SK-N-MC (cell line): Measurements from ENCODE around the gene TMCC2.

Experiments used
- DNase-seq: peaks from one replicate; pipeline ENCODE4 v3.0.0-alpha.2; 2011; ENCODE audit warnings: low read depth, low spot score
- H3K27ac ChIP-seq: fragments of 200-600 bp; sonication (generic); 2 replicates; pipeline ENCODE4 v1.5.1; 2016; ENCODE audit warnings: mixed run types
- H3K36me3 ChIP-seq: fragments of 200-600 bp; sonication (generic); 2 replicates; pipeline ENCODE4 v1.6.1; 2017; ENCODE audit warnings: antibody characterized with exemption, low read length, mixed read lengths; ENCODE audit not compliant: insufficient read depth
- H3K4me3 ChIP-seq: fragments of 200-600 bp; sonication (generic); 2 replicates; pipeline ENCODE4 v1.5.1; 2016
- H3K9ac ChIP-seq: fragments of 200-600 bp; sonication (generic); 2 replicates; pipeline ENCODE4 v1.8.0; 2017; ENCODE audit warnings: mixed run types, mixed read lengths; ENCODE audit not compliant: insufficient read length
- H3K9me3 ChIP-seq: fragments of 200-600 bp; sonication (generic); 2 replicates; pipeline ENCODE4 v1.6.1; 2017; ENCODE audit warnings: low read depth, mild to moderate bottlenecking, antibody characterized with exemption, low read length, moderate library complexity, mixed read lengths
- EZH2 ChIP-seq: fragments of 200-600 bp; sonication (generic); IDR thresholded peaks from one replicate; pipeline ENCODE4 v1.6.1; 2017; ENCODE audit warnings: antibody characterized with exemption
- FOXP2 ChIP-seq: optimal IDR thresholded peaks from 2 replicates; pipeline ENCODE3; 2011; ENCODE audit warnings: mild to moderate bottlenecking, moderate library complexity; ENCODE audit not compliant: insufficient read depth; ENCODE audit errors: extremely low read length, control extremely low read depth
- POLR2AphosphoS5 ChIP-seq: IDR thresholded peaks from 2 replicates; pipeline ENCODE4 v1.6.1; 2012; ENCODE audit warnings: mild to moderate bottlenecking, low read depth, low read length, borderline replicate concordance

Gene TMCC2

GRCh38 chr1:205301842-205302588, 74.3 kb downstream of the TMCC2 start:
- Histone ChIP-seq H3K4me3 (peak overlapping the region; percentile 15; the same call in 1 of the 2 replicates), H3K9me3 (no peaks in the 10 kb centered on the region), H3K27ac (0 out of 2 replicates have a peak overlapping the region, but pooled peaks have one; percentile 32), H3K36me3 (no peaks in the 10 kb centered on the region), H3K9ac (no peak overlapping the region)
- no peak for DNase-seq
- TF ChIP-seq FOXP2 (no peak), EZH2 (no peak), POLR2AphosphoS5 (no peak)

- H3K36me3 ChIP-seq: no peaks in the 10 kb centered on the region
- no peak for TF ChIP-seq POLR2AphosphoS5
- TF ChIP-seq EZH2: no peak
- TF ChIP-seq FOXP2: no peak
- no peak overlapping the region for H3K27ac ChIP-seq
Observed at GRCh38 chr1:205303247-205303888, 75.6 kb downstream of the TMCC2 start.

GRCh38 chr1:205304046-205304694, 76.4 kb downstream of the TMCC2 start:
- TF ChIP-seq EZH2 (no peak), FOXP2 (no peak), POLR2AphosphoS5 (no peak)

More at GRCh38 chr1:205303247-205303888, 75.6 kb downstream of the TMCC2 start:
- Histone ChIP-seq H3K9me3 (no peaks in the 10 kb centered on the region), H3K9ac (no peak overlapping the region), H3K4me3 (no peak overlapping the region)
- DNase-seq: no peak

GRCh38 chr1:205304695-205305070, 76.9 kb downstream of the TMCC2 start:
- Histone ChIP-seq H3K36me3 (no peaks in the 10 kb centered on the region), H3K4me3 (no peak overlapping the region), H3K27ac (no peak overlapping the region), H3K9me3 (no peaks in the 10 kb centered on the region), H3K9ac (no peak overlapping the region)
- DNase-seq: no peak
- no peak for TF ChIP-seq EZH2
- TF ChIP-seq POLR2AphosphoS5: no peak
- no peak for TF ChIP-seq FOXP2

More at GRCh38 chr1:205304046-205304694, 76.4 kb downstream of the TMCC2 start:
- Histone ChIP-seq H3K4me3 (no peak overlapping the region), H3K36me3 (no peaks in the 10 kb centered on the region), H3K27ac (no peak overlapping the region), H3K9ac (no peak overlapping the region), H3K9me3 (no peaks in the 10 kb centered on the region)
- DNase-seq: no peak

GRCh38 chr1:205306929-205307566, 79.3 kb downstream of the TMCC2 start:
- Histone ChIP-seq H3K9ac (no peak overlapping the region), H3K9me3 (no peaks in the 10 kb centered on the region), H3K36me3 (no peaks in the 10 kb centered on the region), H3K4me3 (no peak overlapping the region), H3K27ac (no peak overlapping the region)
- TF ChIP-seq FOXP2 (no peak), POLR2AphosphoS5 (no peak), EZH2 (no peak)
- DNase-seq: no peak

- no peak for DNase-seq
- no peak for TF ChIP-seq EZH2
- TF ChIP-seq POLR2AphosphoS5: no peak
- no peak for TF ChIP-seq FOXP2
- Histone ChIP-seq H3K9ac (no peak overlapping the region), H3K36me3 (no peaks in the 10 kb centered on the region), H3K27ac (no peak overlapping the region), H3K4me3 (no peak overlapping the region), H3K9me3 (no peaks in the 10 kb centered on the region)
Observed at GRCh38 chr1:205309741-205310140, 82.0 kb downstream of the TMCC2 start.

- H3K36me3 ChIP-seq: no peaks in the 10 kb centered on the region
- H3K27ac ChIP-seq: no peak overlapping the region
- H3K9me3 ChIP-seq: no peaks in the 10 kb centered on the region
- TF ChIP-seq EZH2 (no peak), POLR2AphosphoS5 (no peak), FOXP2 (no peak)
- H3K4me3 ChIP-seq: no peak overlapping the region
- H3K9ac ChIP-seq: no peak overlapping the region
- DNase-seq: no peak
Observed at GRCh38 chr1:205310976-205311704, 83.4 kb downstream of the TMCC2 start.
